Stimulated activated CD8-positive, alpha-beta memory T cell treated with anti-CD3 and anti-CD28 coated beads, Interleukin-4, amount 100 ng/mL, for 24 hours (primary cell): Measurements from ENCODE around the gene PDXP.

Experiments used
- DNase-seq: peaks from one replicate; pipeline ENCODE4 v3.0.0-alpha.2; 2020; ENCODE audit warnings: low read depth

The PDXP gene

DNA sequence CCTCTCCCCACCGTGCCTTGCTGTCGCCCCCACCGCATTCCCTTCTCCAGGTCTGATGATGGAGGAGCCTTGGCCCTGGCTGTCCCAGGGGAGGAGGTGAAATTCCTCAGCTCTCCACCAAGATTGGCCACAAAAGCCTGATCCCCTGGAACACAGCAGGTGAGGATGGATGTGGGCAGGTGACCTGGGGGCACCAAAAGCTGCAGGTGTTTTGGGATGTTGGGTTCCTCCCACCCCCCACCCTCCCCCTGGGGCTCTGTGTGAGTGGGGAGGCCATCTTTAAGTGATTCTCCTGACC lies 39.0 kb downstream of the PDXP start:
- DNase-seq, result no peak

DNA sequence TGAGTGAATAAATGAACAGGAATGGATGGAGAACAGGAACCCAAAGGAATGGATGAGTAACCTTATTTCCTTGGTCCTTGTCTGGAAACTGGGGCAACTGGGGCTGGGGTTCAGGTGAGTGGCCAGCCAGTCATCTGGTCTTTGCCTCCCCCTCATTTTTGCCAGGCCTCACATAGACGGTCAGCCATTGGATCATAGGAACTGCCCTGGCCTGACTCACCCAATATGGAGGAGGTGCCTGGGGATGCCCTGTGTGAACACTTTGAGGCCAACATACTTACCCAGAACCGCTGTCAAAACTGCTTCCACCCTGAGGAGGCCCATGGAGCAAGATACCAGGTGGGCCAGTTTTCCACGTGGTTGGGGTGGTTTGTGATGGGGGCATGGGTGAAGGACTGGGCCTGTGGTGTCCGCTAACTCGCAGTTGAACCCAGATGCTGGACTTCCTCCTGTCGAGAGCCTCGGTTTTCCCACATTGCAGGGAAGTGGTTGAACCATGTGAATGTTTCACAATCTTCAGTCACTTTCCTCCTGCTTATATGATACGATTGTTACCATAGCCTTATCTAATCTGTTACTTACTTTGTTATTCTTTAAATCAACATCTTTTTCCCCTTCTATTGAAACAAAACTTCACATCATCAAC lies 42.7 kb downstream of the PDXP start:
- DNase-seq, result no peak

DNA sequence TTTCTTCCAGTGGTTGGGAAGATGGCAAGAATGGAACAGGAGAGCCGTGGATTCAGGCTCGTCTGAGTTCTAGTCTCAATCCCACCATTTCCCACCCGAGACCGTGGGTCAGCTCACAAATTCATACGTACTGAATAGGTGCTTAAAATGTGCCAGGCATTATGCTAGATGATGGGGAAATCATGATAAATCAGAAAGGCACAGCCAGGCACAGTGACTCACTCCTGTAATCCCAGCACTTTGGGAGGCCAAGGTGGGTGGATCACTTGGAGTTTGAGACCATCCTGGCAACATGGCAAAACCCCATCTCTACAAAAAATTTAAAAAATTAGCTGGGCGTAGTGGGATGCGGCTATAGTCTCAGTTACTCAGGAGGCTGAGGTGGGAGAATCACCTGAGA lies 45.4 kb downstream of the PDXP start:
- DNase-seq, result no peak

DNA sequence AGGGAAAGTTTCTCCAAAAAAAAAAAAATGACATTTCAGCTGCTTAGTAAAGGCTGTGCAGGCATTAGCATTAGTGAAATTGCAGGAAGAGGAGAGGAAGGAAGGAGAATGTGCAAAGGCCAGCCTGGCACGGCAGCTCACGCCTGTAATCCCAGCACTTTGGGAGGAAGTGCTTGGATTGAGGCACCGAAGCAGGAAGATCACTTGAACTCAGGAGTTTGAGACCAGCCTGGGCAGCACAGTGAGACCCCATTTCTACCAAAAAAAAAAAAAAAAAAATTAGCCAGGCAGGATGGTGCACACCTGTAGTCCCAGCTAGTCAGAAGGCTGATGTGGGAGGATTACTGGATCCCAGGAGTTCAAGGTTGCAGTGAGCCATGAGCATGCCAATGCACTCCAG lies 46.1 kb downstream of the PDXP start:
- no peak for DNase-seq

DNA sequence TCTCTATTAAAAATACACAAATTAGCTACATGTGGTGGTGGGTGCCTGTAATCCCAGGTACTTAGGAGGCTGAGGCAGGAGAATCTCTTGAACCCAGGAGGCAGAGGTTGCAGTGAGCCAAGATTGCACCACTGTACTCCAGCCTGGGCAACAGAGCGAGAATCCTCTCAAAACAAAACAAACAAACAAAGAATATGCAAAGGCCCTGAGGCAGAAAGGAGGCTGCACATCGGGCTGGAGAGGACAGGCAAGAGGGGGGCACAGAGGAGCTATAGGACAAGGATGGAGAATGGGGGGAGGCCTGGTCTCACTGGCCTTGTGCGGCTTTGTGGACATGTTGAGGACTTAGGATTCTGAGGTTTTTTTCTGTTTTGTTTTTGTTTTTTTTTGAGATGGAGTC lies 46.7 kb downstream of the PDXP start:
- DNase-seq, result no peak

DNA sequence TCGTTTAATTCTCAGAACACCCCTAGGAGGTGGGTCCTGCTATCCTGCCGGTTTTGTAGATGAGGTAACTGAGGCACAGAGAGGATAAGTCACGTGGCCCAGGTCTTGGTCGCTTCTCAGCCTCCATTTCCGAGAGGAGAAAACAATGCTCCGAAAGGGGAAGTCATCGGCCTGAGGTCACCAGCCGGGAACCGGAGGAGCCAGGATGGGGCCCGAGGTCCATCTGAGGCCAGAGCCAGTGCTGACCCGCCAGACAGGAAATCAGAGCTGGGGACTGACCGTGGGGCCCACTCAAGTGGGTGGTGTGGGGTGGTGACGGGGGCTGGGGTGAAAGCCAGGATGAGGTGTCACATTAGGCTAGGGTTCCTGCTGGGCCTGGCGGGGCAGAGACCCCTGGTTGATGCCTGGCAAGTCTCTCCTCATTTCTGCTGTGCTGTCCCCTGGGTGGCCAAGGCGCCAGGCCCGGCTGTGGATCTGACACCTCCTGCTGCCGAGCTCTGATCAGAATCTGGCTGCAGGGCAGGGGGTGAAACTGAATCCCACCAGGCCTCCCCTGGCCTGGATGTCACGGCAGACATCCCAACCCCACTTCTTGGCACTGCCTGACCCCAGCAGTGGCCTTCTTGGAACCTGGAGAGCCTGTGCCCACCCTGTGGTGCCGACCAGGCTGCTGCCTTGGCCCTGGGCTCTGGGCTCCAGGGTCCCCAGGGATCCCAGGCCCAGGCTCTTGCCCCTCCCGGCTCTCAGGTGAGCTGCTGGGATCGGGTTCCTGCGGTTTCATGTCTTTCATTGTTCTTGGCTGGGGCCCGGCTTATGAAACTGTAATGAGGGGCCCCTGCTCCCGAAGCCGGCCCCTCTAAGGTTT lies 50.3 kb downstream of the PDXP start:
- no peak for DNase-seq

DNA sequence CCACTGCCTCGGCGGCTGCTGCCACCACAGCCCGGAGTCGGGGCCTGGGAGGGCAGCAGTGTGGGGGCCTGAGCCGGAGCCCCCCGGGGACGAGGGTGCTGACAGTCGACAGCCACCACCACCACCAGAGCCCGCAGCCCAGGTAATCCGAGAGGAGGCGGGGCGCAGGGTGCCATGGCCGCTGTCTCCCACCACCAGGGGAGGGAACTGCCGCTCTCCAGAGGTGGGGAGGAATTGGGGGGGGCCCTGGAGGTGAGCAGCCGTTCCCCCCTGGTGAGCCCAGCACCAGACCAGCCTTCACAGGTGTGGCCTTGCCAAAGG lies 50.9 kb downstream of the PDXP start:
- DNase-seq, result no peak

DNA sequence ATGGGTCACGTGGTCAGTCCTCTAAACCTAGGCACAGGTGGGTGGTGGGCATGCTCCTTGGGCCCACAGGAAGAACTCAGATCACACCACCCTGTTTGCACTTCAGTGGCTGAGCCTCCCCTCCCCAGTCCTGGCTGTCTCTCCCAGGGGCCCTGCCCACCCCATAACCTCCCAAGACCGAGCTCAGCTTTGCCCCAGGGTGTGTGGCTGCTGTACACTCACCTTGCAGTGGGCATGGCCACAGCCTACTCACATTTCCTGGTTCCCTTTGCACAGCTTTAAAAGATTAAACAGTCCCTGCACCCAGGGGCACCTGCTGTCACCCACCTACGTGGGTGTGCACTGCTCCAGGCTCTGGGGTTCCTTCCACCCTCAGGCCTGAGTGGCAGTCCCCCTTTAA lies 52.2 kb downstream of the PDXP start:
- no peak for DNase-seq

DNA sequence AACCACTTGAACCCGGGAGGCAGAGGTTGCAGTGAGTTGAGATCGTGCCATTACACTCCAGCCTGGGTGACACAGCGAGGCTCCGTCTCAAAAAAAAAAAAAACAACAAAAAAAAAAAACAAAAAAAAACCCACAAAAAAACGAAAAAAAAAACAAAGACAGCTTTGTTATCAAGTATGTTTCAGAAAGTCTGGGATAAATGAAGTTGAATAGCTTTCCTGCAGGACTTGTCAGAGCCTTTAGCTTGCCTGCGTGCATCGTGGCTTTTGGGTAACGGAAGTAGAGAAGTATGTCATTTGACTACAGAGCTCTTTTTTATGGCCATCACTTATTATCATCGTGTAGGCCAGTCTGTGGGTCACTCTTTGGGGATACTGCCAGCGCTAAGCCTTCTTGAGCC lies 53.0 kb downstream of the PDXP start:
- DNase-seq, result no peak

DNA sequence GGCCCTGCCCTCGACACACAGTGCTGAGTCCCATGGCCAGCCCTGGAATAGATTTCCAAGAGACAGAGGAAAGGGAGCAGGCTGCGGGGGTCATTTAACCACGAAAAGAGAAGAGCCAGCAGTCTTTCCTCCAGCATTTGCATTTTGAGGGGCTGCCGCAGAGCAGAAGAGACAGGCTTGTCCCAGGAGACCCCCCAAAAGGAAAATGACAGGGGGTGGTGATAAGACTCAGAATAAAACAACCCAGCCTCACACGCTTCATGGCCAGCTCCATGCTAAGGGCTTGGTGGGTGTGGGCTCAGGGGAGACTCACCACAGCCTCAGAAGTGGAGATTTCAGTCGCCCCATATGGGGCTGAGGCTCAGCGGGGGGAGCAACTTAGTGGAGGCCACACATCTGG lies 55.2 kb downstream of the PDXP start:
- DNase-seq, result no peak

DNA sequence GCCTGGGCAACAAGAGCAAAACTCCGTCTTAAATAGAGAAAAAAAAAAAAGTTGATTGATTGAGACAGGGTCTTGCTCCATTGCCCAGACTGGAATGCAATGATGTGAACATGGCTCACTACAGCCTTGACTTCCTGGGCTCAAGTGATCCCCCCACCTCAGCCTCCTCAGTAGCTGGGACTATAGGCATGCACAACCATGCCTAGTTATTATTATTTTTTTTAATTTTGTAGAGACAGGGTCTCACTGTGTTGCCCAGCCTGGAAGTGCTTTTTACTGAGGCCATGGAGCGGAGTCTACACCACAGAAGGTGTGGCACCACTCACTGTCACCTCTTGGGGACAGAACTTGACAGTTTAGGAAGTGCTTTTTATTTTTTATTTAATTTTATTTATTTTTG lies 56.1 kb downstream of the PDXP start:
- DNase-seq, result no peak

DNA sequence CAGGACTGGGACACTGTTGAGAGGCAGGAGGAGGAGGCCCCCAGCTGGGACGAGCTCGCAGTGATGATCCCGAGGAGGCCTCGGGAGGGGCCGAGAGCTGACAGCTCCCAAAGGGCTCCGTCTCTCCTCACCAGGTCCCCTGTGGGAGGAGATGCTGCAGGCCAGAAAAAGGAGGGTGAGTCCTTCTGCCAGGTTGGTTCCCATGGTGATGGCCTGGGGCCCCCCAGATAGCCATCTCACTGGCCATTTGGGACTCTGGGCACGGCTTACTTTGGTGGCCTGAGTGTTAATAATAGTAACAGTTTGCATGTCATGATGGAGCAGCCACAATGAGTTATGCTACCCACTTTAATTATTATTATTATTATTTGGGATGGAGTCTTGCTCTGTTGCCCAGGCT lies 57.2 kb downstream of the PDXP start:
- DNase-seq, result no peak
